ENCODE results near the gene LIPF. TPM values are rescaled to one million over a fixed set of nuclear protein-coding genes. Genes with fewer than 3 reads are reported as not detected.
"Not testable (repeated sequence)": the region's sequence is repeated elsewhere in the genome, so short reads cannot be mapped to it uniquely, and the experiment has no call there.

The LIPF gene
- 1.7 and 2.4 TPM in 2 replicates for total RNA-seq
- polyA plus RNA-seq (2012), result 0.14 TPM

- DNase-seq (ENCODE audit: low read depth), result no peak
These were observed at the start of gene LIPF for GRCh38 chr10:88664142-88664541. Gene LIPF, plus strand, starts transcription at chr10:88664442. Its CDS starts 2,856 bp downstream, at chr10:88667298.

- DNase-seq (ENCODE audit: low read depth), result peak; percentile 93
These were observed 47.8 kb upstream of the LIPF start for GRCh38 chr10:88616250-88616977.

GRCh38 chr10:88617772-88618300 is 46.4 kb upstream of the LIPF start:
- no peak for DNase-seq (ENCODE audit: low read depth)

- no peak for DNase-seq (ENCODE audit: low read depth)
These were observed 45.7 kb upstream of the LIPF start for GRCh38 chr10:88618496-88618895.

GRCh38 chr10:88620441-88620840 is 43.8 kb upstream of the LIPF start:
- DNase-seq (ENCODE audit: low read depth), result peak; percentile 83

- no peak for DNase-seq (ENCODE audit: low read depth)
These were observed 40.4 kb upstream of the LIPF start for GRCh38 chr10:88623835-88624234.

GRCh38 chr10:88624840-88625239 is 39.4 kb upstream of the LIPF start:
- DNase-seq (ENCODE audit: low read depth), result no peak

- DNase-seq (ENCODE audit: low read depth), result no peak
These were observed 24.1 kb upstream of the LIPF start for GRCh38 chr10:88640186-88640585.

- no peak for DNase-seq (ENCODE audit: low read depth)
These were observed 22.0 kb upstream of the LIPF start for GRCh38 chr10:88642209-88642608.

GRCh38 chr10:88642963-88643362 is 21.3 kb upstream of the LIPF start:
- no peak for DNase-seq (ENCODE audit: low read depth)

GRCh38 chr10:88647061-88647615 is 17.1 kb upstream of the LIPF start:
- no peak for DNase-seq (ENCODE audit: low read depth)

- peak; percentile 58 for DNase-seq (ENCODE audit: low read depth)
These were observed 13.1 kb upstream of the LIPF start for GRCh38 chr10:88651101-88651551.

- no peak for DNase-seq (ENCODE audit: low read depth)
These were observed 11.6 kb upstream of the LIPF start for GRCh38 chr10:88652616-88653015.

GRCh38 chr10:88657901-88658300 is 6.3 kb upstream of the LIPF start:
- peak; percentile 15 for DNase-seq (ENCODE audit: low read depth)

GRCh38 chr10:88659725-88660597 is 4.3 kb upstream of the LIPF start:
- DNase-seq (ENCODE audit: low read depth), result no peak

- DNase-seq (ENCODE audit: low read depth), result no peak
These were observed 3.7 kb upstream of the LIPF start for GRCh38 chr10:88660598-88660884.

- DNase-seq (ENCODE audit: low read depth), result no peak
These were observed 3.2 kb upstream of the LIPF start for GRCh38 chr10:88661018-88661417.

- no peak for DNase-seq (ENCODE audit: low read depth)
These were observed 2.7 kb upstream of the LIPF start for GRCh38 chr10:88661577-88661976.

- not testable (repeated sequence) for DNase-seq (ENCODE audit: low read depth)
These were observed 1.1 kb upstream of the LIPF start for GRCh38 chr10:88663153-88663552.

GRCh38 chr10:88668465-88668864 is 4.2 kb downstream of the LIPF start:
- DNase-seq (ENCODE audit: low read depth), result no peak

- DNase-seq (ENCODE audit: low read depth), result no peak
These were observed 6.3 kb downstream of the LIPF start for GRCh38 chr10:88670497-88670896.

GRCh38 chr10:88672041-88672440 is 7.8 kb downstream of the LIPF start:
- DNase-seq (ENCODE audit: low read depth), result no peak

All from myocyte (in vitro differentiated cells).